Sigmoid colon (tissue), 7 donors: Measurements from ENCODE around the gene HBG1. TPM values are rescaled to one million over a fixed set of nuclear protein-coding genes. Genes with fewer than 3 reads are reported as not detected.

Experiments
- DNase-seq: peaks from one replicate; pipeline ENCODE4 v3.0.0-alpha.2; 2019
- H3K27ac ChIP-seq, 4 donors: fragments of 200-600 bp; sonication (generic); one replicate each; pipeline ENCODE4 v1.5.1; 2016 to 2019; ENCODE audit warnings: mild to moderate bottlenecking in 1 of 4
- H3K27me3 ChIP-seq, 3 donors: fragments of 200-600 bp; sonication (generic); one replicate each; pipeline ENCODE4 v1.5.1; 2019; ENCODE audit warnings: mild to moderate bottlenecking in 1 of 3
- H3K36me3 ChIP-seq, 4 donors: fragments of 200-600 bp; sonication (generic); one replicate each; pipeline ENCODE4 v1.5.1; 2016 to 2019
- H3K4me1 ChIP-seq, 4 donors: fragments of 200-600 bp; sonication (generic); one replicate each; pipeline ENCODE4 v1.5.1; 2017 to 2019
- H3K4me3 ChIP-seq, 4 donors: fragments of 200-600 bp; sonication (generic); one replicate each; pipeline ENCODE4 v1.5.1; 2017 to 2019; ENCODE audit warnings: mild to moderate bottlenecking in 2 of 4, moderate library complexity in 1 of 4
- H3K9me3 ChIP-seq, 4 donors: fragments of 200-600 bp in 3 of 4; sonication (generic) in 3 of 4; one replicate each; pipeline versions ENCODE4 v1.5.1 to v1.6.1; 2013 to 2019
- CTCF ChIP-seq, 4 experiments: fragments of 450-650 bp in 3 of 4; fragments of 200-600 bp in 1 of 4; IDR thresholded peaks; one replicate each; pipeline ENCODE4 v1.5.1; 2016 to 2019; ENCODE audit warnings: antibody characterized with exemption in 4 of 4, mild to moderate bottlenecking in 3 of 4, moderate library complexity in 2 of 4
- EP300 ChIP-seq, 4 donors: sonication (generic); formaldehyde crosslinking; IDR thresholded peaks; one replicate each; pipeline ENCODE4 v1.6.1; 2017; ENCODE audit warnings: antibody characterized with exemption in 4 of 4
- POLR2A ChIP-seq, 2 donors: fragments of 450-650 bp; IDR thresholded peaks; one replicate each; pipeline ENCODE4 v1.6.1; 2016; ENCODE audit warnings: antibody characterized with exemption in 2 of 2, mild to moderate bottlenecking in 2 of 2, moderate library complexity in 2 of 2
- POLR2AphosphoS5 ChIP-seq, 4 donors: sonication (generic); formaldehyde crosslinking; IDR thresholded peaks; one replicate each; pipeline ENCODE4 v1.6.1; 2017; ENCODE audit warnings: antibody characterized with exemption in 4 of 4
- WGBS, 2 donors: extraction: QIAGEN DNeasy Blood & Tissue Kit; methylation state at CpG; one replicate each; pipeline ENCODE4 v1.1.7; 2013; 5-methylcytosine and 5-hydroxymethylcytosine counted together
- intact Hi-C: fragments of 100-400 bp; cut with DNase I; formaldehyde crosslinking; loops from one replicate; pipeline ENCODE4 v1.15.1; 2023
- polyA plus RNA-seq, 3 donors: library from polyadenylated mRNA; stranded (reverse); fragments of 200-250 nt; gene quantifications; one replicate each; pipeline ENCODE4 v1.2.3, GENCODE V29; 2013
- total RNA-seq, 4 donors: library from RNA; depleted of rRNA; stranded (reverse); fragments of >200 nt; gene quantifications; one replicate each; pipeline ENCODE4 v1.1.0, GENCODE V29; 2016
- donor health status: healthy with polysubstance abuse.
- donor health status: Bipolar disorder and iron deficiency.
- donor health status: healthy.

The HBG1 gene
- total and polyA plus RNA-seq, 7 donors, result not detected

DNA sequence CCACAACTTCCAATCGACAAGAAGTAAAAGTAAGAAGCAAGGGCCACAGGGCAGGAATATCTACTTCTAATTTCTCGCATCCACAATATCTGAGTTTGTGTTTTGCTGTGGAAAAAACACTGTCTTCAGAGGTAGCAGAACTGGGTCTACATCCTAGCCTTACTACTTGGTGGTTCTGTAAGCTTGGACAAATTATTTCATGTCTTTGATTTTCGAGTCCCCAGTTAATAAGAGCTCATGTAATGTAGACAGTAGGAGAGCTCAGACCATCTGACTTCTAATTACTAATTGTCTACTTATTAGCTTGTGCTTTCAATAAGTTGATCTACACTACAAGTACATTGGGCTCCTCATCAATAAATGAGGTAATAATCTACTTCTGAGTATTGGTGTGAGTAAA, 33.4 kb upstream of the HBG1 start:
- intact Hi-C loops, result no loop called here
- Histone ChIP-seq H3K27ac (no peak overlapping the region), H3K9me3 (no peaks in the 10 kb centered on the region), H3K4me3 (no peak overlapping the region), H3K4me1 (peaks cover 0 to 7% (median 0%) of the 10 kb centered on the region in 4 donors), H3K36me3 (no peaks in the 10 kb centered on the region), H3K27me3 (no peaks in the 10 kb centered on the region)
- no peak for TF ChIP-seq EP300 (IDR thresholded peaks at IDR 0.05)
- TF ChIP-seq POLR2AphosphoS5 (IDR thresholded peaks at IDR 0.05), result no peak
- TF ChIP-seq POLR2A (IDR thresholded peaks at IDR 0.05), result no peak
- no peak for TF ChIP-seq CTCF (IDR thresholded peaks at IDR 0.05)
- WGBS, 2 donors, result 64 to 86% methylated on average over 3 of the region's 3 CpGs
- DNase-seq, result no peak

DNA sequence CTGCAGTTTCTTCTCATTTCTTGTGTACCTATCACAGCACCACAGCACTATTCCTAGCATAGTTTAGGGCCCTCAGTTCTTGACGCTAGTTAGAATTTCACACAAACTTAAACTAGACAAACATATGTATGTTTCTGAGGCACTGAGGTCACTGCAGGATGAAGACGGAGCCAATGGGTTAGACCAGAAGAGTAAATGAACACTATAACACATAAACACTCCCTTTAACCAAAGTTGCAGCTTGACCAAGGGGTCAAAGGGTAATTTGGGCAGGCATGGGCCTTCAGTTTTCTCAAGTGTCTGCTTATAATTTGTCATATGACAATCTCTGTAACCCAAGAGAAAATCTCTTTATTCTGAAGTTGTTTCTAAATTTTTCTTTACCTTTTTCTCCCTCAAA, 33.0 kb upstream of the HBG1 start:
- 44 to 51% methylated on average over 2 of the region's 2 CpGs for WGBS, 2 donors
- DNase-seq, result no peak
- Histone ChIP-seq H3K27ac (no peak overlapping the region), H3K27me3 (no peaks in the 10 kb centered on the region), H3K4me3 (no peak overlapping the region), H3K9me3 (no peaks in the 10 kb centered on the region), H3K4me1 (peaks cover 0 to 7% (median 0%) of the 10 kb centered on the region in 4 donors), H3K36me3 (no peaks in the 10 kb centered on the region)
- TF ChIP-seq POLR2A (IDR thresholded peaks at IDR 0.05) (no peak), POLR2AphosphoS5 (IDR thresholded peaks at IDR 0.05) (no peak), EP300 (IDR thresholded peaks at IDR 0.05) (no peak), CTCF (IDR thresholded peaks at IDR 0.05) (no peak)
- intact Hi-C loops, result no loop called here

- no peak for DNase-seq
- no peak overlapping the region for H3K27ac ChIP-seq
- no peaks in the 10 kb centered on the region for H3K27me3 ChIP-seq
- H3K9me3 ChIP-seq, result no peaks in the 10 kb centered on the region
- intact Hi-C loops, result no loop called here
- no peaks in the 10 kb centered on the region for H3K36me3 ChIP-seq
- TF ChIP-seq CTCF (IDR thresholded peaks at IDR 0.05) (no peak), POLR2AphosphoS5 (IDR thresholded peaks at IDR 0.05) (no peak), EP300 (IDR thresholded peaks at IDR 0.05) (no peak), POLR2A (IDR thresholded peaks at IDR 0.05) (no peak)
- no peak overlapping the region for H3K4me3 ChIP-seq
- H3K4me1 ChIP-seq, result peaks cover 0 to 7% (median 0%) of the 10 kb centered on the region in 4 donors
These were observed 31.9 kb upstream of the HBG1 start for GRCh38 chr11:5281596-5281995.

- intact Hi-C loops, result no loop called here
- H3K4me3 ChIP-seq, result no peak overlapping the region
- H3K36me3 ChIP-seq, result no peaks in the 10 kb centered on the region
- no peak overlapping the region for H3K27ac ChIP-seq
- H3K27me3 ChIP-seq, result no peaks in the 10 kb centered on the region
- H3K9me3 ChIP-seq, result no peaks in the 10 kb centered on the region
- TF ChIP-seq EP300 (IDR thresholded peaks at IDR 0.05) (no peak), CTCF (IDR thresholded peaks at IDR 0.05) (no peak), POLR2AphosphoS5 (IDR thresholded peaks at IDR 0.05) (no peak), POLR2A (IDR thresholded peaks at IDR 0.05) (no peak)
- 44 to 47% methylated on average over 3 of the region's 3 CpGs for WGBS, 2 donors
- no peak for DNase-seq
- H3K4me1 ChIP-seq, result peaks cover 0 to 7% (median 0%) of the 10 kb centered on the region in 4 donors
These were observed 31.0 kb upstream of the HBG1 start for GRCh38 chr11:5280582-5281102.

DNA sequence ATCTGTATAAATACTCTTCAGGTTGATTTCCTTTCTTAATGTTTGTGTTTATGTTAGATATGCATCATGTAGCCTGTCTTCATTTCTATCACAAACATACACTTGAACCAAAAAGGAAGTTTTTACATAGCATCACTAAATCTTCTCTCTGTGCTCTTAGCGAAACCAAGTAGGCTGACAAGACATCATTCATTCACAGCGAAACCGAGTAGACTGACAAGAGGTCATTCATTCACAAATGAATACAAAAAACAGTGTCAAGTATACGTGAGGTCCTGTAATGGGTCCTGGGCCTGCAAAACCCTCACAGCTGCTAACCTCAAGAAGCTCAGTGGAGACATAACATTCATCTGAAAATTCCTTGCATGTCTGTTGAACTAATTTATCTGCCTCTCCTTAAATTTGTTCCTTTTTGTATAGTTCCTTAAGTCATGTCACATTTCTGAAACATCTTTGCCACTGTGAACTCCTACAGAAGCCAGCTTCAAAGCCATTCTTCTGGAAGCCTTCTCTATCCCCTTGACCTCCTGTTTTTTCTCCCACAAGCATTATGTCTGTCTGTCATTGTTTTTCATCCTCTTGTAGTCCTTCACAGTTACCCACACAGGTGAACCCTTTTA, 29.9 kb upstream of the HBG1 start:
- Histone ChIP-seq H3K27ac (no peak overlapping the region), H3K4me1 (peaks cover 0 to 7% (median 0%) of the 10 kb centered on the region in 4 donors), H3K27me3 (no peaks in the 10 kb centered on the region), H3K9me3 (no peaks in the 10 kb centered on the region), H3K36me3 (no peaks in the 10 kb centered on the region), H3K4me3 (no peak overlapping the region)
- WGBS, 2 donors, result 82 to 83% methylated on average over 4 of the region's 4 CpGs
- no peak for DNase-seq
- intact Hi-C loops, result no loop called here
- TF ChIP-seq POLR2AphosphoS5 (IDR thresholded peaks at IDR 0.05) (no peak), POLR2A (IDR thresholded peaks at IDR 0.05) (no peak), CTCF (IDR thresholded peaks at IDR 0.05) (no peak), EP300 (IDR thresholded peaks at IDR 0.05) (no peak)
